SH-SY5Y (cell line): Measurements from ENCODE around the gene EEPD1.

Experiments used
- GATA2 ChIP-seq: IDR thresholded peaks from 2 replicates; pipeline ENCODE4 v1.6.1; 2011; ENCODE audit warnings: mild to moderate bottlenecking, low read depth, low read length
- GATA3 ChIP-seq: IDR thresholded peaks from 2 replicates; pipeline ENCODE4 v1.6.1; 2011; ENCODE audit warnings: low read depth, mild to moderate bottlenecking, low read length, moderate library complexity

Gene EEPD1

GRCh38 chr7:36145686-36146085, 7.4 kb upstream of the EEPD1 start:
- TF ChIP-seq GATA2 (no peak), GATA3 (no peak)

DNA sequence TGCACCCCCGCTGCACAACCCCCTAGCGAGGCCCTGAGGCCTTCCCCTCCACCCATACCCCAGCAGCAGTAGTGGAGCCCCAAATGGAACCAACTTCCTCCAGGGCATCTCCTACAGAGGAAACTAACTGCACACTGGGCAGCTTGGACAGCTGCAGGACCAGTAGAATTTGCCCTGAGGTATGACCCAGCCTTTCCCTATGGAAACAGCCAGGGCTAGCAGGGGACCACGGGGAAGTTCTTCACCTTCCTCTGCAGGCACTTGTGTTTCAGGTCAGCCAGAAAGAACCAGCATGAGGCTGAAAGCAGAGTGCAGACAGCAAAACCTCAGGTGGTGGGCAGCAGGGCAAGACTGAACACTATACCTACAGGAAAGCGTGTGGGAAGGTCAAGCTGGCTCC, 5.7 kb upstream of the EEPD1 start:
- TF ChIP-seq GATA3 = no peak
- TF ChIP-seq GATA2 = no peak

- no peak for TF ChIP-seq GATA2
- no peak for TF ChIP-seq GATA3
Measured at GRCh38 chr7:36148422-36149065, 4.5 kb upstream of the EEPD1 start.

GRCh38 chr7:36149694-36150452, 3.2 kb upstream of the EEPD1 start:
- TF ChIP-seq GATA2 = no peak
- no peak for TF ChIP-seq GATA3

DNA sequence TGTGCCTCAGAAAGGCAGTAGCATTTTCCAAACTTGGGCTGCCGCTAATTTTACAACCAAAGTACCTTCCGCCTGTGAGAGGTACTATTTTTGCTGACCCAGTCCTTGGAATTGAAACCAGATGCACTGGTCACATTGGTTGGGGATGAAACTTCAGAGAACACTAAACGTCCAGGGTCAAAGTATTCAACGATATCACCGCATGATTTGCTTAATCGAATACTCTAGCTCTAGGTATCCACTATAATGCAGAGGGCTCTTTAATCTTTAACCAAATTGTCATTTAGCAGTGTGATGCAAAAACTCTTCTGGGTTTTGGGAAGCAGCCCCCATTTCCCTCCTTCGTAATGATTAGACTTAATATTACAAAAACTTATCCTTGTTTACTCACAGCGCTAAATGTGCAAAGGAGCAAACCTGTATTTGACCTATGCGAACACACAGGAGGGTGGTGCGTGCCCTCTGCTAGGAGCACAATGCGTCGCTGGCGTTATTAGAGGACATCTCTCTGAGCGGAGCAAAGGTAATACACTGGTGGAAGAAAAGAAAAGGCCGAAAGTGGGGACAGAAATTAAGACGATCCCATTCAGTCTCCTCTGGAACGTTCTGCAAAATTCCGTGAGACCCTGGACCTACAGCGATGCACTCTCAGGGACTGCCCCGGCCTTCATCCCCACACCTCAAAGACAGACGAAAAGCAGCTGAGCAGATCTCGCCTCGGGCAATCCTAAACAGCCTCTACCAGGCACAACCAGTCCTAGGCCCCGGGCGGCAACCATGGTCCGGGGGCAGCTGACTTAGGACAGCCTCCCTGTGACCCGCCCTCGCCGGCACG, 916 bp upstream of the EEPD1 start:
- TF ChIP-seq GATA2 = no peak
- no peak for TF ChIP-seq GATA3

- TF ChIP-seq GATA2 = no peak
- no peak for TF ChIP-seq GATA3
Measured at GRCh38 chr7:36153571-36154097, 580 bp downstream of the EEPD1 start.

- TF ChIP-seq GATA3 (no peak), GATA2 (no peak)
Measured at GRCh38 chr7:36154255-36155212, 1.5 kb downstream of the EEPD1 start.

- TF ChIP-seq GATA2 = no peak
- no peak for TF ChIP-seq GATA3
Measured at GRCh38 chr7:36155811-36156361, 2.8 kb downstream of the EEPD1 start.

- TF ChIP-seq GATA2 (no peak), GATA3 (no peak)
Measured at GRCh38 chr7:36157527-36158320, 4.7 kb downstream of the EEPD1 start.

DNA sequence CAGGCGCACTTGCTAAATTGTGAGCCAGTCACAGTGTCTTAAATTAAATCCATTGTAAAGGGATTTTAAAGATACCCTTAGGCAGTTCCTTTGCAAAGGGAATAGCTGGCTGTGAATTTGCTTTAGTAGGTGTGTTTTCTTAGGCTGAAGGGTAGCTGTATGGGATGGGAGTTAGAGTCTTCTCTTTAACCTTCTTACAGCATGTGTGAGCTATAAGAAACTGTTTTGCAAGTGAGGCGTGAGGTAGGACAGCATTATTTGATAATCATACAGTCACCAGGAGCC, 5.2 kb downstream of the EEPD1 start:
- TF ChIP-seq GATA2 (no peak), GATA3 (no peak)

- TF ChIP-seq GATA3 (no peak), GATA2 (no peak)
Measured at GRCh38 chr7:36159618-36160017, 6.6 kb downstream of the EEPD1 start.

GRCh38 chr7:36160313-36160712, 7.3 kb downstream of the EEPD1 start:
- TF ChIP-seq GATA3 = no peak
- no peak for TF ChIP-seq GATA2
